GM12891 (cell line): ENCODE measurements around the gene BABAM2.

Source experiments
- DNase-seq: peaks from one replicate; pipeline ENCODE4 v3.0.0; 2011; ENCODE audit warnings: low spot score; ENCODE audit not compliant: insufficient read length
- FAIRE-seq: peaks from 2 replicates; lab custom pipeline; 2011; peaks lifted over from hg19 to GRCh38; lab: Jason Lieb, UNC
- PAX5 ChIP-seq: IDR thresholded peaks from 2 replicates; pipeline ENCODE4 v1.6.1; 2011; ENCODE audit warnings: low read length, moderate library complexity, mild to moderate bottlenecking; ENCODE audit not compliant: insufficient read depth, severe bottlenecking
- POLR2A ChIP-seq: IDR thresholded peaks from 2 replicates; pipeline ENCODE4 v1.6.1; 2011; ENCODE audit warnings: low read depth, low read length, control low read depth
- POLR2AphosphoS5 ChIP-seq: IDR thresholded peaks from 2 replicates; pipeline ENCODE4 v1.6.1; 2011; ENCODE audit warnings: low read depth, low read length, control low read depth
- POU2F2 ChIP-seq: IDR thresholded peaks from 2 replicates; pipeline ENCODE4 v1.6.1; 2011; ENCODE audit warnings: low read depth, mild to moderate bottlenecking, control low read depth, low read length, moderate library complexity
- SPI1 ChIP-seq: IDR thresholded peaks from 2 replicates; pipeline ENCODE4 v1.6.1; 2011; ENCODE audit warnings: low read depth, low read length, control low read depth
- TAF1 ChIP-seq: IDR thresholded peaks from 2 replicates; pipeline ENCODE4 v1.6.1; 2011; ENCODE audit warnings: low read depth, low read length, control low read depth

Gene BABAM2

GRCh38 chr2:28374331-28374730, 483.8 kb downstream of the BABAM2 start:
- TF ChIP-seq SPI1 (no peak), POLR2A (no peak), TAF1 (no peak), PAX5 (no peak), POU2F2 (no peak), POLR2AphosphoS5 (no peak)
- FAIRE-seq (no peak), DNase-seq (no peak)

DNA sequence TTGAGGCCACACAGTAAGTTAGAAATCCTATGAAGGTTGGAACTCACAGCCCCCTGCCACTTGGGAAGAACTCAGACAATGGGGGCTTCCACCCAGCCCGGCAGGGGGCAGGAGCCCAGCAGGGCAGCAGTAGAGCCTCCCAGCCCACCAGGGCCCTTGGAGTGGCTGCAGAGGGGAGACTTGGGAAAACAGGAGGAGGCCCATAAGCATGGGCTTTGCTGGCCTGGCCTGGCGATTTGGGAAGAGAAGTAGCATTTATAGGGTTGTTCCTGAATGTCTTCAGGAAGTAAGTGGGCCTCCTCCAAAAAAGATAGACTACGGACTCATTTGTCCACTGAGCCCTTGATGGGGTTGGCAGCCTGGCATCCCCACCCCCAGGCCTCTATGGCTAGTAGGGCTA, 484.7 kb downstream of the BABAM2 start:
- DNase-seq (no peak), FAIRE-seq (no peak)
- TF ChIP-seq POU2F2 (no peak), PAX5 (no peak), TAF1 (no peak), POLR2AphosphoS5 (no peak), POLR2A (no peak), SPI1 (no peak)

DNA sequence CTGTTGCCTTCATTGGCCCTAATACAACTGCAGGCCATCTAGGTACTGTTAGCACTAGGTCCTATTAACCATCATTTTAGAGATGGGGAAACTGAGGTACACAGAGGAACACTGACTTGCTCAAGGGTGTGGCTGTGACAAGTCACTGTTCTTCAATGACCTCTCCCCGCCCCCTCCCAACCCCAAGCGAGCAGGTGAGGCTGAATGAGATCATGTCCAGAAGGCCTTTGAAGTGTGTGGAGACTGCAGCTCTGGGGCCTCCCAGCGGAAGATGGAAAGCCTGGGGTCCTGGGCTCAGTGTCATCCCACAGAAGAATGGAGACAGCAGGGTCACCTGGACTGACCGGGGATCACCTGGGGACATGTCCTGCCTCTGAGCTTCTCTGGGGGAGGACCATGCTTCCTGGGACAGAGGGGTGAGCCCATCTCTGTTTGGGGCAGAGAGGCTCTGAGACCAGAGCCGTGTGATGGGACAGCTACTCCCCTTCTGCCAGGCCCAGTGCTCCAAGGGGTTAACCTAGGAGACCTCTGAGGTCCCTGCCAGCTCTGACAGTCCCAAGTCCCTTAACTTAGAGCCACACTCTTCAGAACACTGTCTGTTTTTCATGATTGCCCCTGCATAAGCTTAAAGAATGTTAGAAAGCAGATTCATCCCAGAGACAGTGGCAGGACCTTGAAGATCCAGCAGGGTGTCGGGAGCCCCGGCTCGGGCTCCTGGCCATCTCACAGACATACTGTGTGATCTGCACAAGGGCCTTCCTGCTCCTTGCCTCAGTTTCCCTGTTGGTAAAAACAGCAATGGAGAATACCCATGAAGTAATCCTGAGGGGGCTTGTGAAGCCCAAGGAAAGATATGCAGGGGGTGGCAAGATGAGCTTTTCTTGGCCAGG, 485.5 kb downstream of the BABAM2 start:
- DNase-seq (no peak), FAIRE-seq (no peak)
- TF ChIP-seq POLR2AphosphoS5 (no peak), PAX5 (no peak), POLR2A (no peak), SPI1 (no peak)

DNA sequence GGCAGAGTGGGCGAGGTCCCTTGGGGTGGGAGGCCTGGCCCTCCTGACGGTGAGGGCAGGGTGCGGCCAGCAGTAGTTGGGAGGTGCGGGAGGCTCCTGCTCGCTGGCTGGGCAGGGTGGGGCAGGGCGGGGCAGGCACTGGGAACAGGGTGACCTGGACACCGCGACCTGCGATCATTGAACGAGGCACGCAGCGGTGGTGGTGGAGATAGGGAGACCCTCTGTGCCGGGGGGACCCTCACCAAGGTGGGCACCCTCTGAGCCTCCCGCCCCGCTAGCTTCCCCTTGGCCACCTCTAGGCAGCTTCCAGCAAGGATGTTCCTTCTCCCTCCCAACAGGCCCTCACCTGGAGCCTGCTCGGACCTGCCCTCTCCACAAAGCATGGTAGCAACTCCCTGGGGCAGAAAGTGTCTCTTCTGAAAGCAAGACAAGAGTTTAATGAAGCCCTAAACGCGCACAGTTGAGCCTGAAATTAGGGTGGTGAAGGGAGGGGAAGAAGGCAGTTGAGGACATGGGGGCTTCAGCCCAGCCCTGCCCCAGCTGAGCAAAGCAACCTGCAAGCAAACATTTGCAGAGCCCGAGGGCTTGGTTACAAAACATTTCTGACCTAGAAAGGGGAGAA, 486.8 kb downstream of the BABAM2 start:
- TF ChIP-seq PAX5: no peak
- no peak for FAIRE-seq
- DNase-seq: no peak

GRCh38 chr2:28377984-28378678, 487.6 kb downstream of the BABAM2 start:
- DNase-seq: no peak
- no peak for FAIRE-seq
- TF ChIP-seq SPI1 (no peak), POU2F2 (no peak), PAX5 (no peak), POLR2AphosphoS5 (no peak), POLR2A (no peak), TAF1 (no peak)

DNA sequence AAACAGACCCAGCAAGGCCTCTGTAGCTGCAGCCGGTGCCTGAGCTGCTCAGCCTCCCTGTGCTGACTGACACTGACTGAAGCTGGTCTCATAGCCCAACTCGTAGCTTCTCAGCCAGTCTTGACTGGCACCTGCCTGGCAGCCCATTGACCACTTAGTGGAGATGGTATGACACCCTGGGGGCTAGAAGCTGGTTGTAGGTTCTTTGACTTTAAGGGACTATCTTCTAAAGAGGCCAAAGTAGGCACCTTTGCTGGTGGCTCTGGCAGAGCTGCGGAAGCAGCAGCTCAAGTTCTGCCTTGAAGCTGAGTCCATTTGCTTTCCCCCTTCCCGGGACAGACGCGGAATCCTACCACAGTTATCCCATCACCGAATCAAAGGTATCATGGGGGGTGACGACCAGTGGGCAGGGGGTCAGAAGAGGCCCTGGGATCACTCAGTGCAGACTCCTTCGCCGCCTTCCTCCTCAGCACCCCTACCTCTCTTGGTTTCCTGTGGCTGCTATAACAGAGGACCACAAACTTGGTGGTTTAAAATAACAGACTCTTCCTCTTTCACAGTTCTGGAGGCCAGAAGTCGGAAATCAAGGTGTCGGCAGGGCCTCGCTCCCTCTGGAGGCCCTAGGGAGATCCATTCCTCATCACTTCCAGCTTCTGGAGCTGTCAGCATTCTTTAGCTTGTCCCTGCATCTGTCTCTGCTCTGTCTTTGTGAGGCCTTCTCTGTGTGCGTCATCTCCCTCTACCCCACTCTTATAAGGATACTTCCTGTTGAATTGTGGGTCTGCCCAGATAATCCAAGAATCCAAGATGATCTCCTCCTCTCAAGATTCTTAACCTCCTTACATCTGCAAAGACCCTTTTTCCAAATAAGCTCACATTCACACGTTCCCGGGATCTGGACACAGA, 488.4 kb downstream of the BABAM2 start:
- TF ChIP-seq SPI1 (no peak), POLR2AphosphoS5 (no peak), POU2F2 (no peak), TAF1 (no peak)
- DNase-seq (no peak), FAIRE-seq (no peak)

DNA sequence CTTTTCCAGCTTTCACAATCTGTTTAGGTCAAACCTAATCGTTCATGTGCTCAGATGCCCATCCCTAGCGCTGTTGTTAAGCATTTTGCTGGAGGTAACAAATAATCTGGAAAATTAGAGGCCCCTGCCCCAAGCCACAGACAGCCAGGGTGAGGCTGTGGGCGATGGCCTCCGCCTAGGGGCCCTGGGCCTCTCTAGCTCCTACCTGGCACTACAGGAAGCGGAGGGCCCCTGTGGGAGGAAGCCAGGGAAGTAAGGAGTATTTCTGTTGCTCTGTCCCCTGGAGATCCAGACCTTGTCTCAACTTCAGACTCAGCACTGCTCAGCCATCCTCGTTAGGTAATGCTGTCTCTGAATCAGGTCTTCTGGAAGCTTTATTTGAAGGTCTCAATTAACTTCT, 489.7 kb downstream of the BABAM2 start:
- DNase-seq (no peak), FAIRE-seq (no peak)

DNA sequence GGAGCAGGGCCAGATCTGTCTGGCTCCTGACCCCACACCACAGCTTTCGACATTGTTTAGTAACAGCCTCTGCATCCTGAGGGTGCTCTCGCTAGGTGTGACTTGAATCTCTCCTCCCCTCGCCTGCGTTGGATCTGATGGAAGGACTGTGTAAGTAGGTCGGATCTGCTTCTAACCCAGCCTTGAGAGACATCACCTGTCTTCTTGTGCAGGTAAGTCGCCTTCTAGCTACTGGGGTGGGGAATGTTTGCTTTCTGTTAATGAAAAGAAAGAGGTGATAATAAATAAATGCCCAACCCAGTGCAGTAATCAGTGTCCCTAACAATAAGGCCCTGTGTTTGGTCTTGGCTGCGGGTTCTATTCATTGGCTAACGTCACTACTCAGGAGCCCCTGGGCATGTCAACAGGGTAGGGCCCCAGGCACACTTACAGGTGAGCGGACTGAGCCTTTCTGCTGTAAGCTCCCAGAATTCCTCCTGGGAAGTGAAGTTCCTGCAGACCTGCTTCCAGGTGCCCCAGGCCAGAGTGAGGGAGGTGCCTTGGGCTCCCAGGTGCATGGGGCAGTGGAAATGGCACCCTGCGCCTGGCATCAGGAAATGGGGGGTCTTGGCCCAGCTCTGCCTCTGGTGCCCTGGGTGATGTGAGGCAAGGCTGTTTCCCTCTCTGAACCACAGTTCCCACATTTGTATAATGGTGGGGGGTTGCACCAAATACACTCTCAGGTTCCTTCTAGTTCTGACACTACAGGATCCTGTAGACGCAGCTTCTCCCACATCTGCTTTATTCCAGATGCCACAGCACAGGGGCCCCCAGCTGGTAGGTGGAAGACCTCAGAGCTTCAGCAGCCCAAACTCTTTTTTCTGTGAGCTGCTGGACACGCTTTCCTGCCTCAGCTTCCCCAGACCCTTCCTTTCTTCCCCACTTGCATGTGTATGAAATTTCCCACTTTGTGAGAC, 491.0 kb downstream of the BABAM2 start:
- FAIRE-seq (no peak), DNase-seq (no peak)
- TF ChIP-seq SPI1 (no peak), TAF1 (no peak), POLR2AphosphoS5 (no peak), POU2F2 (no peak), PAX5 (no peak), POLR2A (no peak)

More for the DNA sequence above, 489.7 kb downstream of the BABAM2 start:
- TF ChIP-seq POLR2A (no peak), POLR2AphosphoS5 (no peak), TAF1 (no peak), POU2F2 (no peak), SPI1 (no peak), PAX5 (no peak)
